Measurements from ENCODE around the gene TM4SF1.
"Not testable (repeated sequence)": the region's sequence is repeated elsewhere in the genome, so short reads cannot be mapped to it uniquely, and the experiment has no call there.

The TM4SF1 gene

GRCh38 chr3:149363053-149363452 lies 14.4 kb downstream of the TM4SF1 start:
- in situ Hi-C loops (cut with HindIII; ENCODE audit: low pct_ligation_motif_present, low pct_unique_long_range_greater_than_20kb, low sequenced_read_pairs) = no loop called here
- DNase-seq = no peak

GRCh38 chr3:149362366-149362765 lies 15.1 kb downstream of the TM4SF1 start:
- no peak for DNase-seq
- in situ Hi-C loops (cut with HindIII; ENCODE audit: low pct_ligation_motif_present, low pct_unique_long_range_greater_than_20kb, low sequenced_read_pairs) = no loop called here

GRCh38 chr3:149356630-149357029 lies 20.8 kb downstream of the TM4SF1 start:
- in situ Hi-C loops (cut with HindIII; ENCODE audit: low pct_ligation_motif_present, low pct_unique_long_range_greater_than_20kb, low sequenced_read_pairs) = no loop called here
- no peak for DNase-seq

GRCh38 chr3:149356044-149356592 lies 21.3 kb downstream of the TM4SF1 start:
- in situ Hi-C loops (cut with HindIII; ENCODE audit: low pct_ligation_motif_present, low pct_unique_long_range_greater_than_20kb, low sequenced_read_pairs) = no loop called here

GRCh38 chr3:149353581-149354184 lies 23.8 kb downstream of the TM4SF1 start:
- DNase-seq = no peak
- in situ Hi-C loops (cut with HindIII; ENCODE audit: low pct_ligation_motif_present, low pct_unique_long_range_greater_than_20kb, low sequenced_read_pairs) = no loop called here

More at GRCh38 chr3:149356044-149356592, 21.3 kb downstream of the TM4SF1 start:
- no peak for DNase-seq

- in situ Hi-C loops (cut with HindIII; ENCODE audit: low pct_ligation_motif_present, low pct_unique_long_range_greater_than_20kb, low sequenced_read_pairs) = no loop called here
These were observed 24.9 kb downstream of the TM4SF1 start for GRCh38 chr3:149352556-149352955.

GRCh38 chr3:149343951-149344350 lies 33.5 kb downstream of the TM4SF1 start:
- no peak for DNase-seq
- in situ Hi-C loops (cut with HindIII; ENCODE audit: low pct_ligation_motif_present, low pct_unique_long_range_greater_than_20kb, low sequenced_read_pairs) = no loop called here

More at GRCh38 chr3:149352556-149352955, 24.9 kb downstream of the TM4SF1 start:
- peak; percentile 73 for DNase-seq

- in situ Hi-C loops (cut with HindIII; ENCODE audit: low pct_ligation_motif_present, low pct_unique_long_range_greater_than_20kb, low sequenced_read_pairs) = no loop called here
- no peak for DNase-seq
These were observed 34.8 kb downstream of the TM4SF1 start for GRCh38 chr3:149342413-149343380.

- peak; percentile 66 for DNase-seq
These were observed 37.0 kb downstream of the TM4SF1 start for GRCh38 chr3:149340310-149340933.

GRCh38 chr3:149339931-149340309 lies 37.5 kb downstream of the TM4SF1 start:
- peak; percentile 98 for DNase-seq
- in situ Hi-C loops (cut with HindIII; ENCODE audit: low pct_ligation_motif_present, low pct_unique_long_range_greater_than_20kb, low sequenced_read_pairs) = no loop called here

More at GRCh38 chr3:149340310-149340933, 37.0 kb downstream of the TM4SF1 start:
- in situ Hi-C loops (cut with HindIII; ENCODE audit: low pct_ligation_motif_present, low pct_unique_long_range_greater_than_20kb, low sequenced_read_pairs) = no loop called here

- in situ Hi-C loops (cut with HindIII; ENCODE audit: low pct_ligation_motif_present, low pct_unique_long_range_greater_than_20kb, low sequenced_read_pairs); DNase-seq: not testable (repeated sequence)
These were observed 40.0 kb downstream of the TM4SF1 start for GRCh38 chr3:149337486-149337885.

GRCh38 chr3:149336925-149337324 lies 40.5 kb downstream of the TM4SF1 start:
- no peak for DNase-seq
- in situ Hi-C loops (cut with HindIII; ENCODE audit: low pct_ligation_motif_present, low pct_unique_long_range_greater_than_20kb, low sequenced_read_pairs) = no loop called here

GRCh38 chr3:149333176-149333859 lies 44.1 kb downstream of the TM4SF1 start, which contains the start of gene TM4SF18:
TSS of gene TM4SF18 (minus strand) at chr3:149333636. CDS start at chr3:149333382, 254 bp downstream.
- DNase-seq = peak; percentile 35
- in situ Hi-C loops (cut with HindIII; ENCODE audit: low pct_ligation_motif_present, low pct_unique_long_range_greater_than_20kb, low sequenced_read_pairs) = no loop called here

GRCh38 chr3:149332771-149333170 lies 44.7 kb downstream of the TM4SF1 start:
- DNase-seq = no peak
- in situ Hi-C loops (cut with HindIII; ENCODE audit: low pct_ligation_motif_present, low pct_unique_long_range_greater_than_20kb, low sequenced_read_pairs) = no loop called here

- in situ Hi-C loops (cut with HindIII; ENCODE audit: low pct_ligation_motif_present, low pct_unique_long_range_greater_than_20kb, low sequenced_read_pairs) = no loop called here
- no peak for DNase-seq
These were observed 45.2 kb downstream of the TM4SF1 start for GRCh38 chr3:149332227-149332765.

GRCh38 chr3:149331396-149331795 lies 46.1 kb downstream of the TM4SF1 start:
- DNase-seq = no peak
- in situ Hi-C loops (cut with HindIII; ENCODE audit: low pct_ligation_motif_present, low pct_unique_long_range_greater_than_20kb, low sequenced_read_pairs) = no loop called here

GRCh38 chr3:149330609-149331331 lies 46.7 kb downstream of the TM4SF1 start:
- DNase-seq = peak; percentile 91
- in situ Hi-C loops (cut with HindIII; ENCODE audit: low pct_ligation_motif_present, low pct_unique_long_range_greater_than_20kb, low sequenced_read_pairs) = no loop called here

Measured in ACHN (cell line).